Measurements from ENCODE around the gene KLF2. TPM values are rescaled to one million over a fixed set of nuclear protein-coding genes. Genes with fewer than 3 reads are reported as not detected.

The KLF2 gene
- total RNA-seq, 1 experiment from 2014 or later: 1.9 TPM

DNA sequence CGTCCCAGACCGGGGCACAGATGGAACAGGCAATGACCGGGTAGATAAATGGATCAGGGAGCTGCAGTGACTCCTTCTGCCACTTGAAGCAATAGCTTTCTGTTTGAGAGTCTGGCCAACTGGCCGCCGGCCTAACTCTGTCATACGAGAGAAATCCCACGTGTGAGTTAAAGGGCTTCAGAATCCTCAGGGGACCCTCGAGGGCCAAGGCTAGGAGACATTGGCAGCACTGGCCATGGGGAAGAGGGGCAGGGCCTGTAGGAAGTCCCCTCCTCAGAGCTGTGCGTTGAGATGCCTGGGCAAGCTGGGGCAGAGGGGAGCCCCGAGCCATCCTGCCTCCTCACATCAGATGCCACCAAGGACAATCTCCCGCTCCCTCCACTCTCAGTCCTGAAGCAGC, 51.6 kb downstream of the KLF2 start:
- ChIA-PET CTCF (interaction anchor here (1.0 kb wide), 1 partner anchor 14 kb away, joined by 4 read pairs; no protein-coding TSS in a partner anchor), POLR2A (ENCODE audit: low non-redundant PET) (no interaction called here)
- Histone ChIP-seq H3K27ac (ENCODE audit: low read depth, low read length, poor library complexity, severe bottlenecking) (no peak overlapping the region), H3K4me3 (ENCODE audit: low read depth, low read length, poor library complexity, severe bottlenecking) (no peak overlapping the region), H3K27me3 (replicated peaks; ENCODE audit: insufficient read depth, low read depth, low read length, poor library complexity) (no peaks in the 10 kb centered on the region), H3K4me1 (ENCODE audit: insufficient read depth, low read length, poor library complexity, severe bottlenecking) (no peaks in the 10 kb centered on the region), H3K36me3 (ENCODE audit: insufficient read depth, low read length, poor library complexity, severe bottlenecking) (peaks cover 35% of the 10 kb centered on the region), H3K9me3 (ENCODE audit: low read depth, low read length, poor library complexity, severe bottlenecking) (no peaks in the 10 kb centered on the region)
- no TSS peak for BruUV-seq (replicated peaks)
- intact Hi-C loops (cut with micrococcal nuclease; ENCODE audit: unreplicated experiment): no loop called here
- TF ChIP-seq EZH2 (IDR thresholded peaks at IDR 0.05; ENCODE audit: borderline replicate concordance, low read depth, low read length, poor library complexity, severe bottlenecking) (no peak), CTCF (conservative IDR thresholded peaks at IDR 0.05; ENCODE audit: low read depth, low read length) (no peak)
- no peak for DNase-seq (ENCODE audit: low spot score)

GRCh38 chr19:16376649-16377048, 52.0 kb downstream of the KLF2 start:
- Histone ChIP-seq H3K4me3 (ENCODE audit: low read depth, low read length, poor library complexity, severe bottlenecking) (no peak overlapping the region), H3K36me3 (ENCODE audit: insufficient read depth, low read length, poor library complexity, severe bottlenecking) (peaks cover 35% of the 10 kb centered on the region), H3K27me3 (replicated peaks; ENCODE audit: insufficient read depth, low read depth, low read length, poor library complexity) (no peaks in the 10 kb centered on the region), H3K9me3 (ENCODE audit: low read depth, low read length, poor library complexity, severe bottlenecking) (no peaks in the 10 kb centered on the region), H3K27ac (ENCODE audit: low read depth, low read length, poor library complexity, severe bottlenecking) (no peak overlapping the region), H3K4me1 (ENCODE audit: insufficient read depth, low read length, poor library complexity, severe bottlenecking) (no peaks in the 10 kb centered on the region)
- DNase-seq (ENCODE audit: low spot score): peak; percentile 19
- intact Hi-C loops (cut with micrococcal nuclease; ENCODE audit: unreplicated experiment): no loop called here
- ChIA-PET CTCF (interaction anchor here (1.0 kb wide), 1 partner anchor 15 kb away, joined by 4 read pairs; no protein-coding TSS in a partner anchor), POLR2A (ENCODE audit: low non-redundant PET) (no interaction called here)
- no TSS peak for BruUV-seq (replicated peaks)
- TF ChIP-seq CTCF (conservative IDR thresholded peaks at IDR 0.05; ENCODE audit: low read depth, low read length): peak; percentile 46
- no peak for TF ChIP-seq EZH2 (IDR thresholded peaks at IDR 0.05; ENCODE audit: borderline replicate concordance, low read depth, low read length, poor library complexity, severe bottlenecking)

GRCh38 chr19:16377521-16377920, 52.9 kb downstream of the KLF2 start:
- Histone ChIP-seq H3K9me3 (ENCODE audit: low read depth, low read length, poor library complexity, severe bottlenecking) (no peaks in the 10 kb centered on the region), H3K4me1 (ENCODE audit: insufficient read depth, low read length, poor library complexity, severe bottlenecking) (no peaks in the 10 kb centered on the region), H3K27me3 (replicated peaks; ENCODE audit: insufficient read depth, low read depth, low read length, poor library complexity) (no peaks in the 10 kb centered on the region), H3K36me3 (ENCODE audit: insufficient read depth, low read length, poor library complexity, severe bottlenecking) (peaks cover 35% of the 10 kb centered on the region), H3K27ac (ENCODE audit: low read depth, low read length, poor library complexity, severe bottlenecking) (no peak overlapping the region), H3K4me3 (ENCODE audit: low read depth, low read length, poor library complexity, severe bottlenecking) (no peak overlapping the region)
- intact Hi-C loops (cut with micrococcal nuclease; ENCODE audit: unreplicated experiment): no loop called here
- TF ChIP-seq CTCF (conservative IDR thresholded peaks at IDR 0.05; ENCODE audit: low read depth, low read length) (no peak), EZH2 (IDR thresholded peaks at IDR 0.05; ENCODE audit: borderline replicate concordance, low read depth, low read length, poor library complexity, severe bottlenecking) (no peak)
- no peak for DNase-seq (ENCODE audit: low spot score)
- ChIA-PET CTCF (interaction anchor here (0.6 kb wide), 1 partner anchor 234 kb away, joined by 3 read pairs; no protein-coding TSS in a partner anchor), POLR2A (ENCODE audit: low non-redundant PET) (no interaction called here)
- BruUV-seq (replicated peaks): no TSS peak

Other genes with a start within 250 kb of the KLF2 start
- 438 and 476 TPM in 2 replicates for gene TPM4, start 248.3 kb upstream of the KLF2 start, total RNA-seq (2021)
- gene RAB8A, start 212.9 kb upstream of the KLF2 start, total RNA-seq (2021): 113 and 126 TPM in 2 replicates
- gene HSH2D, start 181.1 kb upstream of the KLF2 start, total RNA-seq (2021): not detected in 2 replicates
- not detected in 2 replicates for gene CIB3, start 151.3 kb upstream of the KLF2 start, total RNA-seq (2021)
- gene FAM32A, start 139.4 kb upstream of the KLF2 start, total RNA-seq (2021): 86.2 and 93.2 TPM in 2 replicates
- gene AP1M1, start 126.9 kb upstream of the KLF2 start, total RNA-seq (2021): 105 and 116 TPM in 2 replicates
- gene EPS15L1, start 147.1 kb downstream of the KLF2 start, total RNA-seq (2021): 74.4 and 76.8 TPM in 2 replicates
- gene CALR3, start 171.3 kb downstream of the KLF2 start, total RNA-seq (2021): not detected in 2 replicates
- gene C19orf44, start 171.6 kb downstream of the KLF2 start, total RNA-seq (2021): 8.3 and 9.8 TPM in 2 replicates
- 86.4 and 98.4 TPM in 2 replicates for gene CHERP, start 217.6 kb downstream of the KLF2 start, total RNA-seq (2021)
- 36.3 and 37.9 TPM in 2 replicates for gene SLC35E1, start 247.6 kb downstream of the KLF2 start, total RNA-seq (2021)

Measured in A673 (cell line).